ENCODE measurements around the gene GJA3. TPM values are rescaled to one million over a fixed set of nuclear protein-coding genes. Genes with fewer than 3 reads are reported as not detected.

The GJA3 gene
- total RNA-seq, 1 experiment from 2014 or later, result 3.9 TPM

DNA sequence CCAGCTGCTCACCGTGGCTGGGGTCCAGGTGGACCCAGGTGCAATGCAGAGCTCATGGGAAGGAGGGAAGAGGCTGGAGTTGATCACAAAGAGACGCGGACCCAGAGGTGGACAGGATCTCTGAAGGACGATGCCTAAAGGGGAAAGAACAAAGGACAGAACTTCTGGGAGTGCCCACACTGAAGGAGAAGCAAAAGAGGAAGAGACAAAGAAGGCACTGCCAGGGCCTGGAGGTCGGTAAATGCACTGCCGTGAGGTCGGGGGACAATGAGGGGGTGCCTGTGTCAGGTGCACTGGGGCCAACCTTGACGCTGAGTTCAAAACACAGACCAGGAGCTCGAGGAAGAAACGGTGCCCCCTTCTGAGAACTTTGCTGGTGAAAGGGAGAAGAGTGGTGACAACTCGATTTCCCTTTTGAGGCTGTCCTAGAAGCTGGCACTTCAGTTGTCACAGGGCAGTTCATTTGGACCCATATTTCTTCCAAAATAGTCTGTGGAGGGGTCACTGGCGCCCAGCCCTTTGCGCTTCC, 55.6 kb downstream of the GJA3 start:
- H3K36me3 Mint-ChIP-seq (ENCODE audit: insufficient read depth, unreplicated experiment), result no peaks in the 10 kb centered on the region
- intact Hi-C loops (cut with micrococcal nuclease; ENCODE audit: unreplicated experiment), result no loop called here
- no TSS peak for BruUV-seq (replicated peaks)

DNA sequence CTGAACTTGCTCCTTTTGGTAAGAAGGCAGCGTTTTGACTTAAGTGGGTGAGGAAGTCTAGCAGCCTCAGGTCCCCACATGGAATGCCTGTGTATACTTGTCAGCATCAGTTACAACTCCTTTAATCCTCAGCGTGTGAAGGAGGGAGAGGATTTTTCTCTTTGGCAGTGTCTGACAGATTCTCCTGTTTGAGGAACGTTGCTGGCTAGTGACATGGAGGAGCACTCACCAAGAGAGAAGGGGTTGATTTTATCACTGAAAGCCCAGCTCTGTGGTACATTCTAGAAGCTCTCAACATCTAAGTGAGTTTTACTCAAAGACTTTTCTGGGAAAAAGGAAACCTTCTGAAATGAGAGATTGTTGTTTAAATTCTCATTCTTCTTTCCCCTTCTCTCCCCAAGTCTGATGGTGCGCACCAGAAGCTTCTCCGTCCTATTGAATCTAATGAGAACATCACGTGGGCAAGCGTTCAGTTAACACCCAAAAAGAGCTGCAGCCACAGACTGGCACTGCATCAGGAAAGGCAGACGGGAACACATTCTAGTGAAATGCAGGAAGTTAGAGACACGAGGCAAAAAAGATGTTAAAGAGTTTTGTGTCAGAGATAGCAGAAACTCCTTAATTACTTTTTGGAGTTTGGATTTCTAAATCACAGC, 58.2 kb downstream of the GJA3 start:
- Mint-ChIP-seq H3K36me3 (ENCODE audit: insufficient read depth, unreplicated experiment) (no peaks in the 10 kb centered on the region), H3K4me3 (ENCODE audit: low read depth, unreplicated experiment) (no peak overlapping the region), H3K4me1 (ENCODE audit: low read depth, unreplicated experiment) (peaks cover 9% of the 10 kb centered on the region), H3K9me3 (ENCODE audit: low read depth, unreplicated experiment) (no peaks in the 10 kb centered on the region), H3K27me3 (ENCODE audit: unreplicated experiment) (peaks cover 31% of the 10 kb centered on the region), H3K27ac (ENCODE audit: unreplicated experiment) (no peak overlapping the region)
- TF ChIP-seq, protein P1, sequence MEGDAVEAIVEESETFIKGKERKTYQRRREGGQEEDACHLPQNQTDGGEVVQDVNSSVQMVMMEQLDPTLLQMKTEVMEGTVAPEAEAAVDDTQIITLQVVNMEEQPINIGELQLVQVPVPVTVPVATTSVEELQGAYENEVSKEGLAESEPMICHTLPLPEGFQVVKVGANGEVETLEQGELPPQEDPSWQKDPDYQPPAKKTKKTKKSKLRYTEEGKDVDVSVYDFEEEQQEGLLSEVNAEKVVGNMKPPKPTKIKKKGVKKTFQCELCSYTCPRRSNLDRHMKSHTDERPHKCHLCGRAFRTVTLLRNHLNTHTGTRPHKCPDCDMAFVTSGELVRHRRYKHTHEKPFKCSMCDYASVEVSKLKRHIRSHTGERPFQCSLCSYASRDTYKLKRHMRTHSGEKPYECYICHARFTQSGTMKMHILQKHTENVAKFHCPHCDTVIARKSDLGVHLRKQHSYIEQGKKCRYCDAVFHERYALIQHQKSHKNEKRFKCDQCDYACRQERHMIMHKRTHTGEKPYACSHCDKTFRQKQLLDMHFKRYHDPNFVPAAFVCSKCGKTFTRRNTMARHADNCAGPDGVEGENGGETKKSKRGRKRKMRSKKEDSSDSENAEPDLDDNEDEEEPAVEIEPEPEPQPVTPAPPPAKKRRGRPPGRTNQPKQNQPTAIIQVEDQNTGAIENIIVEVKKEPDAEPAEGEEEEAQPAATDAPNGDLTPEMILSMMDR (IDR thresholded peaks at IDR 0.05; ENCODE audit: unreplicated experiment), result no peak
- intact Hi-C loops (cut with micrococcal nuclease; ENCODE audit: unreplicated experiment), result no loop called here
- CTCF ChIA-PET, result no interaction called here
- no TSS peak for BruUV-seq (replicated peaks)
- no peak for DNase-seq

More for the DNA sequence above, 55.6 kb downstream of the GJA3 start:
- H3K4me1 Mint-ChIP-seq (ENCODE audit: low read depth, unreplicated experiment), result peaks cover 9% of the 10 kb centered on the region
- no peaks in the 10 kb centered on the region for H3K9me3 Mint-ChIP-seq (ENCODE audit: low read depth, unreplicated experiment)
- peaks cover 20% of the 10 kb centered on the region for H3K27me3 Mint-ChIP-seq (ENCODE audit: unreplicated experiment)
- H3K27ac Mint-ChIP-seq (ENCODE audit: unreplicated experiment), result no peak overlapping the region
- DNase-seq, result no peak
- no peak overlapping the region for H3K4me3 Mint-ChIP-seq (ENCODE audit: low read depth, unreplicated experiment)
- TF ChIP-seq, protein P1 (IDR thresholded peaks at IDR 0.05; ENCODE audit: unreplicated experiment), result no peak
- CTCF ChIA-PET, result interaction anchor here (1.0 kb wide), 1 partner anchor 16 kb away, joined by 3 read pairs; no protein-coding TSS in a partner anchor

DNA sequence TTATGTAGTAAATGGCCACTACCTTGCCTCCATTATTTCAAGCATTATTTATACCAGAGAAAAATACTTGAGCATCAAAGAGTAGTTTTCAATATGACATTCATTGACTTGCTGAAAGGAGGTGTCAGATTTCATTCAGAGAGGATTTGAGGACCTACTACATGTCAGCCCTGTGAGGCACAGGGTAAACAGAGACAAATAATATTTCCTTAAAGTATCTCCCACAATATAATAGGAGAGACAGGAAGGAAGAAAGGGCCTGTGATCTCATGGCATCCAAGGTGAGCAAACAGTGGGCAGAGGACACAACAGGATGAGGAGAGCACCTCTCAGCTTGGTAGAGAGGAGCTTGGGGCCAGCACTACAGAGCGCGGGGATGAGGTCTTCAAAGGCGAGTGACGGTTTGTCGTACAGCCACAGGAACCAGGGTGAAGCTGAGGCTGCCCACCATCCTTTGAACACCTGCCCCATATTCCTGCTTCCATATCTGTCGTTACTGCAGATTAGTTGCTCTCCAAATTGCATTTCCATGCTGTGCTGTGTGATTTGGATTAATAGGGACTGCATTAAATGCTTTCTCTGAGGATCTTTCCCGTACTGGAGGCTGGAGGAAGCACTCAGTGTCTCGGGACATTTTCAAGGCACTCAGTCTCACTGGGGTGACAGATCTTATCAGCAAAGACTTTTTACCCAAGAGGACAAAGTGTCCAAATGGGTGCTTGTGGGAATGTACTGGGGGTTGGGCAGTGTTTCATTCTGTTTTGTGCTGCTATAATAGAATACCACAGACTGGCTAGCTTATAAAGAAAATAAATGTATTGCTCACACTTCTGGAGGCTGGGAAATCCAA, 59.2 kb downstream of the GJA3 start:
- Mint-ChIP-seq H3K4me3 (ENCODE audit: low read depth, unreplicated experiment) (no peak overlapping the region), H3K9me3 (ENCODE audit: low read depth, unreplicated experiment) (no peaks in the 10 kb centered on the region), H3K27me3 (ENCODE audit: unreplicated experiment) (peaks cover 31% of the 10 kb centered on the region), H3K4me1 (ENCODE audit: low read depth, unreplicated experiment) (peaks cover 9% of the 10 kb centered on the region), H3K27ac (ENCODE audit: unreplicated experiment) (no peak overlapping the region), H3K36me3 (ENCODE audit: insufficient read depth, unreplicated experiment) (no peaks in the 10 kb centered on the region)
- no peak for DNase-seq
- TF ChIP-seq, protein P1 (IDR thresholded peaks at IDR 0.05; ENCODE audit: unreplicated experiment), result no peak
- CTCF ChIA-PET, result no interaction called here
- intact Hi-C loops (cut with micrococcal nuclease; ENCODE audit: unreplicated experiment), result no loop called here
- BruUV-seq (replicated peaks), result no TSS peak

DNA sequence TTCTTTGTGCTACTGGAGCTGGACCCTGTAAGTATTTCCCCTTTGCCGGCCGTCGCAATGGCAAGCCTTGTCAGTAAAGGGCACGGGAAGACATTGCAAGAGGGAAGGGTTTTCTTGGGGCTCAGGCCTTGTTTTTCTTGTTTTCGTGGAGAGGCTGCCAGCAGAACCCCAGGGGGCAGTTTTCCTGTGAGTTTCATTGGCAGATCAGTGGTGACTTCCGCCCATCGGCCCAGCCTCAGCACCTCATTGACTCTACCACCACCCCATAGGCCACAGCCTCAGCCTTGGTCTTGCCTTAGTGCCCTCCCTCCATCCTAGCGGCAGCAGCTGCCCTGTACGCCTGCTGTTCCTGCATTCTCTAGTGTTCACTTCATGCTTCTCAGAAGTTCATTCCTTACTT, 61.5 kb downstream of the GJA3 start:
- no peak for DNase-seq
- no peak overlapping the region for H3K27ac Mint-ChIP-seq (ENCODE audit: unreplicated experiment)
- H3K36me3 Mint-ChIP-seq (ENCODE audit: insufficient read depth, unreplicated experiment), result no peaks in the 10 kb centered on the region
- intact Hi-C loops (cut with micrococcal nuclease; ENCODE audit: unreplicated experiment), result no loop called here
- TF ChIP-seq, protein P1 (IDR thresholded peaks at IDR 0.05; ENCODE audit: unreplicated experiment), result no peak
- peaks cover 9% of the 10 kb centered on the region for H3K4me1 Mint-ChIP-seq (ENCODE audit: low read depth, unreplicated experiment)
- no peak overlapping the region for H3K4me3 Mint-ChIP-seq (ENCODE audit: low read depth, unreplicated experiment)
- CTCF ChIA-PET, result no interaction called here
- BruUV-seq (replicated peaks), result no TSS peak
- peaks cover 16% of the 10 kb centered on the region for H3K27me3 Mint-ChIP-seq (ENCODE audit: unreplicated experiment)
- H3K9me3 Mint-ChIP-seq (ENCODE audit: low read depth, unreplicated experiment), result no peaks in the 10 kb centered on the region

All from Calu3 (cell line).